ENCODE data around the gene VPS54. TPM values are rescaled to one million over a fixed set of nuclear protein-coding genes. Genes with fewer than 3 reads are reported as not detected.

VPS54 gene, protein sequence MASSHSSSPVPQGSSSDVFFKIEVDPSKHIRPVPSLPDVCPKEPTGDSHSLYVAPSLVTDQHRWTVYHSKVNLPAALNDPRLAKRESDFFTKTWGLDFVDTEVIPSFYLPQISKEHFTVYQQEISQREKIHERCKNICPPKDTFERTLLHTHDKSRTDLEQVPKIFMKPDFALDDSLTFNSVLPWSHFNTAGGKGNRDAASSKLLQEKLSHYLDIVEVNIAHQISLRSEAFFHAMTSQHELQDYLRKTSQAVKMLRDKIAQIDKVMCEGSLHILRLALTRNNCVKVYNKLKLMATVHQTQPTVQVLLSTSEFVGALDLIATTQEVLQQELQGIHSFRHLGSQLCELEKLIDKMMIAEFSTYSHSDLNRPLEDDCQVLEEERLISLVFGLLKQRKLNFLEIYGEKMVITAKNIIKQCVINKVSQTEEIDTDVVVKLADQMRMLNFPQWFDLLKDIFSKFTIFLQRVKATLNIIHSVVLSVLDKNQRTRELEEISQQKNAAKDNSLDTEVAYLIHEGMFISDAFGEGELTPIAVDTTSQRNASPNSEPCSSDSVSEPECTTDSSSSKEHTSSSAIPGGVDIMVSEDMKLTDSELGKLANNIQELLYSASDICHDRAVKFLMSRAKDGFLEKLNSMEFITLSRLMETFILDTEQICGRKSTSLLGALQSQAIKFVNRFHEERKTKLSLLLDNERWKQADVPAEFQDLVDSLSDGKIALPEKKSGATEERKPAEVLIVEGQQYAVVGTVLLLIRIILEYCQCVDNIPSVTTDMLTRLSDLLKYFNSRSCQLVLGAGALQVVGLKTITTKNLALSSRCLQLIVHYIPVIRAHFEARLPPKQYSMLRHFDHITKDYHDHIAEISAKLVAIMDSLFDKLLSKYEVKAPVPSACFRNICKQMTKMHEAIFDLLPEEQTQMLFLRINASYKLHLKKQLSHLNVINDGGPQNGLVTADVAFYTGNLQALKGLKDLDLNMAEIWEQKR
- total RNA-seq, result 9.4 TPM

DNA sequence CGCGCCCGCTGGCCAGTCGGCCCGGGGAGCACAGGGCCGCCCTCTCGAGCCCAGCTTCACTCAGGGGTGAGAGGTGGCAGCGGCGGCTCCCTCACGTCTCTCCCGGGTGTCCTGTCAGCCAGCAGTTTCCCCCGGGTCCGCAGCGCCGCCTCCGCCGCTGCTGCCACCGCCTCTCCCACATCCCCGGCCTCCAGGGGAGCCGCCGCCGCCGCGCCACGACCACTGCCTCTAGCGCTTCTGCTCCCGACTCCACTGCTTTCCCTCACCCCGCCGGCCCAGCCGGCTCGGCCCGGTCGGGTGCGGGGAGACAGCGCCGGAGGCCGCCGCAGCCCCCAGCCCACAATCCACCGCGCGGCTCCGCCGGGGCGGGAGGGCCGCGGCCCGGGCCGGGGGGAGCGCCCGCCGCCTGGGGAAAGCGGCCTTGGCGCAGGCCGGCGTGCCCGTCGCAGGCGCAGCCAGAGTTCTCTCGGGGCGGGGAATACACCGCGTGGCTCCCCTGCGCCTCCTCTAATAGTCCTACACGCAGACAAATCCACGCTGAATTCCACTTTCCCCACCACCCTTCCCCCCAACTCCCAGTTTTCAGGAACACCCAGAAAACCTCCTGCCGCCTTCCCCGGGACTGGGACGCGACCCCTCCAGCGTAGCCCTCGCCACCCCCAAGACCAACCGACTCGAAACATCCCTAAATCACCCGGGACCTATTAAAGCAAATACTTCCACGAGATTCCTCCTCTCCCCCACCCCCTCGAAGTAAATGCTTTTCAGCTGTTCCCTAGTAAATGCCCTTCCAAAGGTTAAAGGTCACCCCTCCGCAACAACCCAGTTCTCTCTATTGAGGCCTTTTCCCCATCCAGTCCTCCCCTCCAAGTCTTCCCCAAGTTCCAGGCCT, at the start of gene VPS54:
Gene VPS54 (minus strand): TSS at position 346 of the 892 bp plus-strand sequence. CDS start 35,429 bp downstream, outside the sequence.
- DNase-seq (ENCODE audit: low read depth in 2 of 3, low spot score in 2 of 3), result peak; percentile 39 to 59 (median 53)

DNA sequence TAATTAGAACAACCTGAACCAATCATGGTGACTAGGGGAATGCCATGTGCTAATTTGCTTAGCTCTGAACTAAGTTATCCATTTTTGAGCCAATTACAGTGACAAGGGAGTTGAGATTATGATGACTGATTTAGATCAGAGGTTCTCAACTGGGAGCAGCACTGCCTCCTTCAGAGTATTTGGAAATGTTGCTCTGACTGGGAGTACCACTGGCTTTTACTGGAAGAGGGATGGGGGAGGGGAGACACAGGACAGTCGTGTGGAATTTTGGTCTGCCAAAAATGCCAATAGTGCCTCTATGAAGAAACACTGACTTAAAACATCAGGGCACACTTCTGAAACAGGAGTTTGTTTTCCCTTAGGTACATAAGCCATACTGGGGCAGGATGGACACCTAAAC, 48.1 kb upstream of the VPS54 start:
- no peak for DNase-seq (ENCODE audit: low read depth in 2 of 3, low spot score in 2 of 3)

DNA sequence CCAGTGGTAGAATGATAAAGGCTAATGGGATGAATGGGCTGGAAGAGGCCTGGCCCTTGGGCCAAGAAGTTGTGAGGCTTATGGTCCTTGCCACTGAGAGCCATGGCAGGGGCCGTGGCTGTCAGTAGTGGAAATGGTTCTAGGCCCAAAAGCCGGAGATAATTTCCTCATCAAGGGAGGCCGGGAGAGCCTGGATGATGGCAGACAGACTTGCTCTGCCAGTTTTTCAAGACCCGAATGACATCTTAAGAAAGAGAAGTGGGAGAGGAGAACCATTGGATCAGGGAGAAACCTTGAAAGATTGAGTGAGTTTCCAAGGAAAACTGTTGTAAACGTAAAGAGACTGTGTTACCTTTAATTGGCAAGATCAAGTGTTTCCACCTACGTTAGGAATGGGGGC, 46.3 kb upstream of the VPS54 start:
- no peak for DNase-seq (ENCODE audit: low read depth in 2 of 3, low spot score in 2 of 3)

DNA sequence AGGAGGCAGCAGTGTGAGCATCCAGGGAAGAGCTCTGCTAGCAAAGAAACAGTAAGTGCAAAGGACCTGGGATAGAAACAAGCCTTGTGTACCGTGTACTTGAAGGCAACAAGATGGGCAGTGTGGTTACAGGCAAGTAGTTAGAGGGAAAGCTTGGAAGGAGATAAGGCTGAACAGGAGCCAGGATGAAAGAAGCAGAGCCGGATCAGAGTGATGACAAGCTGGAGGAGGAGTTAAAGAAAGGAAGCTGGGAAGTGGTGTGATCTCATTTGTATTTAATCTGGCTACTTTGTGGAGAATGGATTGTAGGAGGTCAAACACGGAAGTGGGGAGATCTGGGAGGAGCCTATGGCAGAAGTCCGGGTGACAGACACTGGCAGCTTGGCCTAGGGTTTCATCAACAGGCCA, 44.7 kb upstream of the VPS54 start:
- DNase-seq (ENCODE audit: low read depth in 2 of 3, low spot score in 2 of 3), result no peak

DNA sequence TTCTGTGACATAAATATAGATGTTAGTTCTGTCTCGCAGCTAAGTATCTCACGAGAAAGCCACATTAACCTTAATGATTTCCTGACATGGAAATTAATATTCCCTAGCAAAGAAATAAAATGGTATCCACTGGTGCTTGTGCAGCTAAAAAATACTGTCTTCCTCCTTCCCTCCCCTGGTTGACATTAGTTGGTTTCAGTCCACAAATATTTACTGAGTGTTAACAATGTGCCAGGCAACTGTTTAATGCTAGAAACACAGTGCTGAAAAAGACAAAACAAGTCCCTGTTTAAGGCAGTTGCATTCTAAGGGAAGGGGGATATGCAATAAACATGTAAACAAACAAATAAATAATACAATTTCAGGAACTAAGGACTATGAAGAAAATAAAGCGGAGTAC, 44.2 kb upstream of the VPS54 start:
- no peak for DNase-seq (ENCODE audit: low read depth in 2 of 3, low spot score in 2 of 3)

DNA sequence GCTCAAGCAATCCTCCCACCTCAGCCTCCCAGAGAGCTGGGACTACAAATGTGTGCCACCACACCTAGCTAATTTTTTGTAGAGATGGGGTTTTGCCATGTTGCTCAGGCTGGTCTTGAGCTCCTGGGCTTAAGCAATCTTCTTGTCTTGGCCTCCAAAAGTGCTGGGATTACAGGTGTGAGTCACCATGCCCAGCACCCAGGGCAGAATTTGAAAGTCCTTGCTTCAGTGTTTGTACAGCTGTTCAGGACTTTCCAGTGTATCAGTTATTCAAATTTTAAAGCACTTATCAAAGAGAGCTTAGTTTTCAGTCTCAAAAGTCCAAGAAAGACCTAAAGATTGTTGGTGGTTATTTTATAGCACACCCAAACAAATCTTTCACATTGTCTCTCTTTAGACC, 43.6 kb upstream of the VPS54 start:
- no peak for DNase-seq (ENCODE audit: low read depth in 2 of 3, low spot score in 2 of 3)

DNA sequence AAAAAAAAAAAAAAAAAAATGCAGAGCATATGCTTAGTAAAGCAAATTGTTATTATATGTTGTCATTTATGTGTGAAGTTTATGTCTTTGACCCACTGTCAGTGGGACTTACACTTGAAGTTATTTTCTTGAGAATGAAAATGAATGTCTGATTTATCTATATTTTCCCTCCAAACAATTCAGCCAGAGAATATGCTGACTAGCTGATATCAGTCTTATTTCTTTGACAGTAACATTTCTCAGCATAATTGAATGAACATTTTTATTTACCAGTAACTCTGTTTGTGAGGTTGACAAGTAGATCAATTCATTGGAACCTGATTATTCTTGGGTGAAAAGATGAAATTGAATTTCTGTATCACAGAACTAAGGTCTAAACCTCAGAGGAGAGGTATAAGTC, 40.0 kb upstream of the VPS54 start:
- no peak for DNase-seq (ENCODE audit: low read depth in 2 of 3, low spot score in 2 of 3)

DNA sequence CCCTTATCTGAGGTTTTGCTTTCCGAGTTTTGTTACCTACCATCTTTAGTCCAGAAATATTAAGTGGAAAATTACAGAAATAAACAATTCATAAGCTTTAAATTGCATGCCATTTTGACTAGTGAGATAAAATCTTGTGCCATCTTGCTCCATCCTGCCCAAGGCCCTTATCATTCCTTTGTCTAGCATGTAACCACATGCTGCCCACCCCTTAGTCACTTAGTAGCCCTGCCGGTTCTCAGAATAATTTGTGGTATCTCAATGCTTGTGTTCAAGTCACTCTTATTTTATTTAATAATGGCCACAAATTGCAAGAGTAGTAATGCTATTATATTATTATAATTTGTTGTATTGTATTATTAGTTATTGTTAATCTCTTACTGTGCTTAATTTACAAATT, 36.8 kb upstream of the VPS54 start:
- peak in 1 of 3 donors; percentile 16 for DNase-seq (ENCODE audit: low read depth in 2 of 3, low spot score in 2 of 3)

DNA sequence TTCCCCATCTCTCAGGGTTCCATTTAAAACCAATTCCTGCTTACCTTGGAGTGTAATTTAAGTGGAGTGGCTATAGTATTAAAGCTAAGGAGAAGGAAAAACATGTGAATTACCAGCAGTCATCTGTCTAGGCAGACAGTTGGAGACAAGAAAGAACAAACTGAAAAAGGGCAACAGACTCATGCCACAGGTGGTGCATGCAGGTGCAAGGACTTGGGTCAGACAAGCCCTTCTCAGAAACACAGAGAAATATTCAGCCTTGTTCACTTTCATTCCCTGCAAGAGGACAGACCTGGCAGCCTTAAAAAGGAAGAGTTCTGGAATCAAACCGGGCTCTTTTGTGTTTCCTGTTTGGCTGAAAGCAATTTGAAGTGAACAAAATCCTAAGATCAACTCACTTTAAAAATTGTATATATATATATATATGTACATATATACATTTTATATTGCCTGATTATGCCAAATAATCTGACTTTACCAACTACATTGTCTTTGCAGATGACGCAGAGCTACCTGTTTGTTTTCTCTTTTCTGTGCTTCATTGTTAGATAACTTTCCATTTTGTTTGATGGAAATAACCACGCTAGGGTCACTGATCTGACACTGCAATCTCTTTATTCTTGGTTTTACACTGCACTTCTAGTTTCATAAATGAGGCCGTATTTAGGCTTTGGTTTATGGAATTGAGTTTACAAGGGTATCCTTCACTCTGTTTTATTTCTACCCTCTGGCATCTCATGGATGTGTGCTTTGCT, 35.1 kb upstream of the VPS54 start:
- no peak for DNase-seq (ENCODE audit: low read depth in 2 of 3, low spot score in 2 of 3)

DNA sequence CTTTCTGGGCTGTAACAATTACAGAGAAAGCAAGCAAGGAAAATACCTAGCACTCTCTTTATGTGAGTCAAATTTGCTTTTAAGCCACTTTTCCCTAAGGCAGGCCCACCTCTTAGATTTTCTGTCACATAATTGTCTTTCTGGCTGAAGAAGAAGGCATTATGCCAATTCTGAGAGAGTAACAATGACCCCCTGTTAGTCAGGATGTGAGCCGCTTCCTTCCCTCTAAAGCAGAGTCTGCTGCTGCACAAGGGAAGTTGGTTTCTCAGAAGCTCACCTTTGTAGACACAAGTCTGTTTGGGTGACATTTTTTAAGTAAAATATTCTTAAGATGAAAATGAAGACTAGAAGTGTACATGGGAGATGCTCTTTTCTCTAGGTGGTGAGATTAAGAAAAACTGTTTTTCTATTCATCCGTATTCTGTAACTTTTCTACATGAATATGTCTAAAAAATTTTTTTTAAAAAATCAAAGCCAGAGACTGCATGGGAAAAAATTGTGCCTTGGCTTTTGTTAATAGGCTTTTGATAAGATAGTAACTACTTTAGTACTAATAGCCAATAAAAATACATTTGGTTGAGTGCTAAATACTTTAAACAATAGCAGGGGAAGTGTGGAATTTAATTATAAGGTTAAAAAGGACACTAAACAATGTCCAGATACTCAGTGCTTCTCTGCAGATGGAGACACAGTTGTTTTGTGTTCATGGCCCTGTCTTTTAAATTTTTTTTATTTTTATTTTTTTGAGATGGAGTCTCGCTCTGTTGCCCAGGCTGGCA, 33.4 kb upstream of the VPS54 start:
- peak in 2 of 3 donors; percentile 19 to 52 for DNase-seq (ENCODE audit: low read depth in 2 of 3, low spot score in 2 of 3)

DNA sequence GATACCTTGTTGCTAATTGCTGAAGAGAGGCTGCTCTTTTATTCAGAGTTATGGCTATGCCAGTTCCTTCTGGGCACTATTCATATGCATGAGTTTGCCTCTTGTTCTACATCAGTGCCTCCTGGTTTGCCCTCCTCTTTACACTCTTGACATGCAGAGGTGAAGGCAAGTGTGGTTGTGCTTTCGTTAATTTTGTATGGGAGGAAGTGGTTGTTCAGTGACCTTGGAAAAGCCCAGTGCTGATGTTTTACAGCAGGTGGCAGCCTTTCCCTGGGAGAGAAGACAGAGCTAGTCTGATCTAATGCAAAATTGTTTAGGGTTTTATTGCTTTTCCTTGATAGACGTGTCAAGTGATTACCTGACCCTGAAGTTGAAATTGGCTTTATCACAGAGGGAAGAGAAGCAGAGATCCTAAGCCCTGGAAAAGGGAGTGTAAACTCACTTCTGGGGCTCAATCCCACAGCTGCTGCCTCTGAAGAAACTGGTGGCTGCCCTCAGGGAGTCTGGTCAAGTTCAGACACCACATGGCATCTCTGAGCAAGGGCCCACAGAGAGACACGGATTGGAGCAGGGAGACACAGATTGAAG, 30.5 kb upstream of the VPS54 start:
- peak; percentile 38 to 85 (median 72) for DNase-seq (ENCODE audit: low read depth in 2 of 3, low spot score in 2 of 3)

DNA sequence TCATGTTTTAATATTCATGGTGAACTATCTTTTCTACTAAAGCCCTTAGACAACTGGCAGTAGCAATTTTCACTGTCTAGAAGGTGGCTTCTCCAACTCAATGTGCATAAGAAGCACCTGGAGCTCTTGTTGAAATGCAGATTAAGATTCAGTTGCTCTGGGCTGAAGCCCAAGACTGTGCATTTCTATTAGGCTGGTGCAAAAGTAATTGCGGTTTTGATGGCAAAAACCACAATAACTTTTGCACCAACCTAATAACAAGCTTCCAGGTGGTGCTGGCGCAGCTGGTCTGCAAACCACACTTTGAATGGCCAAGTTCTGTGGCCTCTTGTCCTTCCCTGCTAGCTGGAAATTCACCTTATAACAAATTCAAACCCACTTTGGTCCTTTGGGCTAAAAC, 26.7 kb upstream of the VPS54 start:
- no peak for DNase-seq (ENCODE audit: low read depth in 2 of 3, low spot score in 2 of 3)

DNA sequence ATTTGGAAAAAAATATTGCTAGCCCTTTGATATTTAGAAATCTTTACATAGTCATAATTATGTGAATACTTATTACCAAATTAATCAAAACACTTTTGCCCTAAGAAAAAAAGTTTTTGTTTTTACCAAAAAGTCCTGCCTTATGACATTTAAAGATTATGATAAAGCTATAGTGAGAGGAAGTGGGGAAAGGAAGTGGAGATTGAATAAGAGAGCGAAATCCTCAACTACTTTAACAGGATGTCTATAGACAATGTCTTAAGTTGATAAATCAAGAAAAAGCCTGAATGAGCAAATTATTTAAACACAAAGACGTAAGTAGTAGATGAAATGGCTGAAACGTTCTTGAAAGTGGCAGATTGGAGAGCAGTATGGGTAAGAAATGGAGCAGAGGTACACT, 20.9 kb upstream of the VPS54 start:
- no peak for DNase-seq (ENCODE audit: low read depth in 2 of 3, low spot score in 2 of 3)

DNA sequence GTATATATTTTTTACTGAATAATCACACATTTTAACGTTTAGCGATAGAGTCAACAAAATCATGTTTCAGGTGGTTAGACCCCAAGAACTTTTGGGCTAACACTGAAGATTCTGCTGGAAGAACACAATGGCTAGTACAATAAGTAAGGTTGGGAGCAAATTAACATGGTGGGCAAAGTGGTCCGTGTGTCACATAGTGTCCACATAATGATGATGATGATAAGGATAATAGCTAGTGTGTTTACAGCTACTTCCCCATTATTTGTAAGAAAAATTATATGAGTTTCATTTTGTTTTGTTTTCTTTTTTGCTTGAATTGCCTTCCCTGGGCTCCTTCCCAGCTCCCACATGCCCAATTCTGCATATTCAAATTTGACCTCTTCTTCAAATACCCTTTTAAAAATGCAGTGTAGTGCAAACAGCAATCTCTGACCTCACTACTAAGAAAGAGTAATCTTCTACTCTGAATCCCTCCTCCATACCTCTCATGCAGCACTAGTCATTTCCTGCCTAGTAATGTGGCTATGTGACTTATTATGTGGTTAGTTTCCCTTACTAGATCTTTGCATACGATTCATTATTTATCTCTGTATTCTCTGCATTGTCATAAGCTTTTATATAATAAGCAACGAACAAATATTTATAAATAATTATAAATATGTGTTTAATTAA, 16.9 kb upstream of the VPS54 start:
- peak in 2 of 3 donors; percentile 62 to 83 for DNase-seq (ENCODE audit: low read depth in 2 of 3, low spot score in 2 of 3)

DNA sequence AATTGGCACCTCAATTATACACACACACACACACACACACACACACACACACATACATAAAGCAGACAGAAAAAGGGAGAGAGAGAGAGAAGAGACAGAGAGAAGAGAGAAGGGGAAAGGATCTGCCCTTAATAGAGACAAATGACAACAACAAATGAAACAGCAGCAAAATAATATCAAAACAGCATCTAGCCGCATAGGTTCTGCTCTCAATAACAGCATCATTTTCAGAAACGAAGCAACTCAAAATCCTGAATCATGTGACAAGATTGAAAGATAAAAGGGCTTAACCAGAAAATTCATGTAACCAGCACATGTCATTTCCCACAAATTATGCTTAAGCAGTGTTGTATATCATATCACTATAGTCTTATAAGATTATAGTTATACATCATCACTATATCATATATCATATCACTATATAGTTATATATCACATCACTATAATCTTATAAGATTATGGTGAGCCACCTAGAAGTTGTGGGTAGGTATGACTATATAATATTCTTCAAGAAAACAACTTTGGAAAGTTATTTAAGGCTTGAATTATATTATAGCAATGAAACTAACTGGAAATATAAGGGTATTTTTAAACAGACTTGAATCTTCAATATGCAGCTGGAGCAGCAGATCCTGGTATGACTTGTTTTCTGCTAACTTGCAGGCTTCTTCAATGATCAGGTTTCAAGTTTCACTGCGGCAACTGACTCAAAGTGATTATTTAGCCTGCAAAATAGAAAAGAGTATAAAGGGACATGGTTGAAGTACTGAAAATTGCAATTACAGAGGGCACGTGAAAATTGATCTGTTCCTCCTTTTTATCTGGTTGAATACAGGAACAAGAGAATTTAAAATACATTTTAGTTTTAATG, 16.1 kb upstream of the VPS54 start:
- no peak for DNase-seq (ENCODE audit: low read depth in 2 of 3, low spot score in 2 of 3)

DNA sequence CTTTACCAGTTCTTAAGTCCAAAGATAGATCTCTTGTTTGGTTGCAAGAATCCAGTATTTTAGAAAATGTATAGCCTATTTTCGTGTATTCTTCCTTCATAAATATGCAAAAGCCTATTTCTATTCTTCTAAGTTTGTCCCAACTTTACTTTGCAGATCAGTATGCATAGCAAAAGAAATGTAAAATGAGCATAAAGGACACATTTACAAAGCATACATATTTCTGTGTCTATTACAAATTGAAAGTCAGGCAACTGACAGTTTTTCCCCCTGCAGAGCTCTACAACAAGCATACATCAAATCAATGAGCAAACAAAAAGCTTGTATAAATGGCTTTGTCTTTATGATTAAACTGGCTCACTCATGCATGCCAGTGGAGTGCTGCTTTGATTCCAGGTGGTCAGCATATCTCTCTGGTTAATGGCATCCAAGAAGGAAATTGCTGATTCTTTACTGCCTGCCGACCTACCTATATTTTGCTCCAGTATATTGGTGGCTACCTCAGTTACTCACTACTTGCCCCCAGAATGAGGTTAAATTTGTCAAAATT, 10.0 kb upstream of the VPS54 start:
- DNase-seq (ENCODE audit: low read depth in 2 of 3, low spot score in 2 of 3), result no peak

DNA sequence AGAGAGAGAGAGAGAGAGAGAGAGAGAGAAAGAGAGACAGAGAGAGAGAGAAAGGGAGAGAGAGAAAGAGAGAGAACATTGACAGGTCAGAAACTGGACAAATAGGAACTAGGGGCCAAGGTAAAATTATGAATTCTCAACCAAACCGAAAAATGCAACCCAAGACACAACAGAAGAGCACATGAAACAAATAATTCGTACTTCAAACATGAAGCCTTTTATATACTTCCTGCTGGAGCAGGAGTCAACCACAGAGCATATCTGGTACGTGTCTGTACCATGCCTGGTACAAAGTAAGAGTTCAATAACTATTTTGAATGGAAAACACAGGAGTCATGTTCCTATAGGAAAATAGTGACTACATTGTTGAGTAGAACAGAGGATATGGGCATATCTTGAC, 6.5 kb upstream of the VPS54 start:
- no peak for DNase-seq (ENCODE audit: low read depth in 2 of 3, low spot score in 2 of 3)
